GM19035 (cell line): ENCODE results near the gene CRADD.
"Not testable (repeated sequence)": the region's sequence is repeated elsewhere in the genome, so short reads cannot be mapped to it uniquely, and the experiment has no call there.

Experiments
- ATAC-seq: cut with Tn5 transposase; IDR thresholded peaks from one replicate; pipeline ENCODE4 v1.9.1; 2021; ENCODE audit not compliant: unreplicated experiment

CRADD gene

DNA sequence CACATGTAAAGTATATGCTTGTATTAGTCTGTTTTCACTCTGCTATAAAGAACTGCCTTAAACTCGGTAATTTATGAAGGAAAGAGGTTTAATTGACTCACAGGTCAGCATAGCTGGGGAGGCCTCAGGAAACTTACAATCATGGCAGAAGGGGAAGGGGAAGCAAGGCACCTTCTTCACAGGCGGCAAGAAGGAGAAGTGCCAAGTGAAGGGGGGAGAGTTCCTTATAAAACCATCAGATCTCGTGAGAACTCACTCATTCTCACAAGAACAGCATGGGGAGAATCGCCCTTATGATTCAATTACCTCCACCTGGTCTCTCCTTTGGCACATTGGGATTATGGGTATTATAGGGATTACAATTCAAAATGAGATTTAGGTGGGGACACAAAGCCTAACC is 241.7 kb downstream of the CRADD start:
- no peak for ATAC-seq

DNA sequence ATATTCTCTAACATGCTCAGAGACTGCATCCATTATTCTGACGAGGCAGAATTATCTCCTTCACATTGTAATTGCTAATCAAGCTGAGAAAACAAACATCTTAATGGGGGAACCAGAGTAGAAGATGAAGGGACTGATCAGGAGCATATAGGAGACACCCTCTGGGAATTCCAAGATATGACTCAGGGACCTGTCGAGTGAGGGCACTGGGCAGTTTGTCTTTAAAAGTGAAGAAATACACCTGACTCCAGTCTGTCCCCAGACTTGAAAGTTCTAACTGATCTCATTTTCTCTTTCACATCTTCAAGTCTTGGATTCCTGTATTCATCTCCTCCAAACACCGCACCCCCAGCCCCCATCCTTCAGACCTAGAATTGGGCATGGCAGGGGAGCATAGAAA is 244.3 kb downstream of the CRADD start:
- ATAC-seq = no peak

DNA sequence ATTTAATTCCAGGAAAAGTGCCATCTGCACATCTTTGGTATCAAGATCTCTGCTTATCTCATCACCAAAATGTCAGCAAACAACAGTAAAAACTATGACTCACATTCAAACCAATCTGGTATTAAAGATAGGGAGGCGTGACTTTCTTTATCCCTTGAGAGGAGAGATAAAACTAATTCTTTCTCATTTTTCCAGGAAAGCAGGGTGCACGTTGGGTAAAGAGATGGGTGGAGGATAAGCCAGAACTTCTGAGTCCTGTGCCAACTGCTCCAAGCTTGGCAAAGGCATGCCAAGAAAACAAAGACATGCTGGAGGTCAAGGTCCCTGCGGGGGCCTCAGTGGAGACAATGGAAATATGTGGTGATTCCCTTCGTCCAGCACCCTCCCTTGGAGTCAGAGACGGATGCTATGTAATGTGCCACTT is 245.4 kb downstream of the CRADD start:
- no peak for ATAC-seq

DNA sequence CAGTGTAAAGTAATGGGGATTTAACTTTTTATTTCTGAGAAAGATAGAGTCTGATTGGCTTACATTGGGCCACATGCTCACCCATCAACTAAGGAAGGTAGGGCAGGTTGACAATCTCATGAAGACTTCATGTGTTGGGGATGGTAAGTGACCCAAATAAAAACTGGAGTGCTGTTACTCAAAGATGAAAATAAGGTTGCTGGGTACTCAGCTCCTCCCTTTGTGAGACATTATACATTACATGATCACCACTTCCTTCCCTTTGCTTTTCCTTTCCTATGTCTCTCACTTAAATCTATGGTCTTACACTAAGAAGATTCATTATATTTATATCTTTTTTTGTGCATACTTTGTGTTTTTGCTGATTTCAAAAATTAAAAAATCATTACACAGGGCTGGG is 247.2 kb downstream of the CRADD start:
- ATAC-seq = no peak

DNA sequence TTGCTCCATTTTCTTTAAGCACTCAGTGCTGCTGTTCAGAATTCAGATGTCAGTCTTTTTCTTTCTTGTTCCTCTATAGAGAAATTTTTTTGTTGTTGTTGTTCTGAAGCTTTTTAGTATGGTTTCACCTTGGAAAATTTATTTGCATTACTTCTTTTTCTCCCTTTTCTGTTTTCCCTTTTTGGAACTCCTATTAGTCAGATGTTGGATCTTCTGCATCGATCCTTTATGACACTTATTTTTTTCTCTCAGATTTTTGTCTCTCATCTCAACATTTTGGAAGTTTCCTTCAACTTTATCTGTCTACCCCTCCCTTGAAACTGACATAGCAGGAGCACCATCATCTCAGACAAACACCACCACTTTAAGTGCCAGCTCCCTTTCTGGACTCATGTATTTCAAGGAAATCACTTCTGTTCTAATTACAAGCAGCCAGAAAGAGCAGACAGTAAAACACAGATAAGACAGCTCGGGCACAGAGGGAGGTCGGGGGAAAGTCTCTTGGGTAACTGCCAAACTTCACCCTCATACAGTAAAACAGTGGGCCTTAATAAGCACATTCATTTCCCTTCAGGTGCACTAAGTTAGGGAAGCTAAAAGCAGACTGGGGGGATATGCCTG is 248.5 kb downstream of the CRADD start:
- ATAC-seq = no peak

DNA sequence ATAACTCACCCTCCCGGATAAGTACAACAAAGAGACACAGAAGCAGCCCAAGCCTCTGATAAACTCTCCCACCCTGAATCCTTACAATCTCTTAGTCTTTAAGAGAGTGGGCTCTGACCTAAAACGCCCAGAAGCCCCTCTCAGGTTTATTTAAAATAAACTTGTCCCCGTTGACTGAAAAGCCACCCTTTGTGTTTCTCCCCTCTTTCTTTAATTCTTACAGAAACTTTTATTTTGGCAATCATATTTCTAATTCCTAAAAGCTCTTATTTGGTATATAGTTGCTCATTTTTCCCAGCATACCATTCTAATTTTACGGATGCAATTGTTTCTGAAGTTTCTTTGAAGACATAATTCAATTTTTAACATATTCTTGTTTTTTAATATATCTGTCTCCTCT is 249.1 kb downstream of the CRADD start:
- no peak for ATAC-seq

DNA sequence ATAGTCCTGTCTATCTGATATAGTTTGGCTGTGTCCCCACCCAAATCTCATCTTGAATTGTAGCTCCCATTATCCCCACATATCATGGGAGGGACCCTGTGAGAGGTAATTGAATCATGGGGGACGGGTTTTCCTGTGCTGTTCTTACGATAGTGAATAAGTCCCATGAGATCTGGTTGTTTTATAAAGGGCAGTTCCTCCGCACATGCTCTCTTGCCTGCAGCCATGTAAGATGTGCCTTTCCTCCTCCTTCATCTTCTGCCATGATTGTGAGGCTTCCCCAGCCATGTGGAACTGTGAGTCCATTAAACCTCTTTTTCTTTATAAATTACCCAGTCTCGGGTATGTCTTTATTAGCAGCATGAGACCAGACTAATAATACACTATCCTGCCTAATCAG is 251.9 kb downstream of the CRADD start:
- ATAC-seq = not testable (repeated sequence)

DNA sequence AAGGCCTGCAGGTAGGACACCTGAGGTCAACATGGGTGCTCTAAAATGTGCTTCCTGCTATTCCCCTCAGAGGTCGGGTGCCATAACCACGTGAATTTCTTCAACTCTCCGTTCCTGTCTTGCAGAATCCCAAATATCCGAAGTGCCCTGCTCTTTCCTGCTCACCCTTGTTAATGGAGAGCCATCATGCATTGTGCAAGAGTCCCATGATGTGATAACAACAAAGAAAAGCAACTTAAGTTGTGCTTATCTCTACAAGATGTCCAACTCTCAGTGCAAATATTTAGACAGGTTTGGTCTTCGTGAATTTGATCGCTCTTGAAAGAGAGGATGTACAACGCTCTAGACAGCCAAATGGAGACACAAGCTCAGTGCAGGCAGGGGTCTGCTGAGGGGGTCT is 260.6 kb downstream of the CRADD start:
- ATAC-seq = no peak

DNA sequence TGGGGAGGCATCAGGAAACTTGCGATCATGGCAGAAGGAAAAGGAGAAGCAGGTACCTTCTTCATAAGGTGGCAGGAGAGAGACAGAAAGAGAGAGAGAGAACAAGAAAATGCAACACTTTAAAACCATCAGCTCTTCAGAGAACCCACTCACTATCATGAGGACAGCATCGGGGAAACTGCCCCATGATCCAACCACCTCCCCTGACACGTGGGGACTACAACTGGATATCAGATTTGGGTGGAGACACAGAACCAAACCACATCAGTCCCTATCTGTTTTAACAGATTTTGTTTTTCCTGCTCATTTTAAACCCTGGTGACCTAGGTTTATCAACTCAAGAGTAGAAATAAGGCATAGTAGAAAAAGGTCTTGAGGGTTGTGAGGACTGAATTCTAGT is 261.1 kb downstream of the CRADD start:
- no peak for ATAC-seq

DNA sequence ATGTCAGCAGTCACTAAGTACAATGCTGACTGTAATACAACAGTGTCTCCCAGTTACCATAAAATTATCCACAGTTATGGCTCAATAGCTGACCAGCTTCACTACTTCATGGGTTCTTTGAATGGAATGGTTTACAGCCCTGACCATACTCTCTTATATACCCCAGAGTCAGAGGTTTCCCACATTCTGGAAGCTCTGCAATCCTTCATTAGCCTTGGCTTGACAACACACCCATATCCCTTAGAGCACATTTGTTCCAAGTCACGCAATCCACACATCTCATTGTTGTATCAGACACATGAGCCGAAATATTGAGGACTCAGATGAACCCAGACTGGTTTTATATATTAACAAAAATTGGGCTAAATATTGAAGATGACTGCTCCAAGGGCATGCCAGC is 261.8 kb downstream of the CRADD start:
- no peak for ATAC-seq

DNA sequence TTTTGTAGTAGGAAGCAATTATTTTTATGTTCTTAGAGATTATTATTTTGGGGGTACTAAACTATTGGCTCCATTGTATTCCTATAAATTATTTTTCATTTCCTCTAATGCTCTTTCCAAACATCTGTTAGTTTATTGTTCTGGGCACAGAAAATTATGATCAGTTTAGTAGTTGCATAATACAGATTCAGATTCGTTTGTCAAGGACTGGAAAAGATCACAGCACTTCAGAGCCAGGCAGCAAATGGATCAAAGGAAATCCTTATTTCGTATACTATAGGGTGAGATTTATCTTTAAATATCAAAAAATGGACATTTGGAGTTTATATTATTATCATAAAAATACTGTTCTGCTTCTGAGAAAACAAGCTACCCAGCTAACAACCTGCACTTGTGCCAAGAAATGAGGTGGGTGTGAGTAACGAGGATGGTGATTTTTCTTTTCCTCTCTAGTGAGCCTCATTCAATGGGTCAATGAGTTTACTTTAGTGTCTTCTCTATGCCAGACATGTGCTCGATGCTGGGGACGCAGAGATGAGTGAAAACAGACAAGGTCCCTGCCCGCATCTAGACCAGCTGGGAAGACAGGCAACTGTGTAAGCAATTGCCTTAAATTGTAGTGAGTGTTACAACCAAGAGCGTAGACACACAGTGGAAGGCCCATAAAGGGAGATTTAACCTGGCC is 262.6 kb downstream of the CRADD start:
- no peak for ATAC-seq

DNA sequence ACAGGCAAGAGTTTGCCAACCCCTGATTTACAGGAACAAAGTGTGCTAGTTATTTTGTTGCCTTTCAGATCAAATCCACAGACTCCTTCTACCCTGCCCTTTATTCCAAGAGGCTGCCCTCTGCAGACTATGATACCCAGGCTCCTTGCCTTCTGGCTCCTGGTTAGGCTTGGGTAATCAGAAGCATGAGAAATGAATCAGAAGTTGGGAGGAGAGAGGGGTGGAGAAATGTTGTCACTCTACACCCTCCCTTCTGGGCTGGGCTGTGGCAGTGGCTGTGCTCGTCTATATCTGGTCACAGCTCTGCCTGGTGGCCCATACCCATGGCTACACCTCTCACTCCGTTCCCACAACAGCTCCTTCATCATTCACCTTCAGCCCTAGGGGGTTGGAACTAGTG is 266.6 kb downstream of the CRADD start:
- no peak for ATAC-seq

DNA sequence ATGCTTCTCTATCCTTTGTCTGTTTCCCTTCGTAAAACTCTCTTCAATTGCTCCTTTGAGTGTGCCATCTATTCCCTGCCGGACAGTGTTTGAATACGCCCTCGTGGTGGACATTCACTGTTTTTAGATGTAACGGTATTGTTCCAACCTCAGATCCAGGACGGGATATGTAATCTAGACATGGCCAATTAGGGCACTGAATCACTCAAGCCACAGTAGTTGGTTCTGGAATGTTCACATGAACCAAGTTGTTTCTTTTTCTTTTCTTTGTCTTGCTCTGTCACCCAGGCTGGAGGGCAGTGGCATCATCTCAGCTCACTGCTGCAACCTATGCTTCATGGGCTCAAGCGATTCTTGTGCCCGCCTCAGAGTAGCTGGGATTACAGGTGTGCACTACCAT is 267.0 kb downstream of the CRADD start:
- ATAC-seq = no peak
